OCI-LY7 (cell line): Measurements from ENCODE around the gene WDR73. TPM values are rescaled to one million over a fixed set of nuclear protein-coding genes. Genes with fewer than 3 reads are reported as not detected.

Experiments used
- BruUV-seq: library from RNA; stranded (reverse); fragments of 400-500 nt; replicated peaks from 2 replicates; lab custom pipeline; 2021; lab: Mats Ljungman, UMichigan
- CTCF ChIA-PET: fragments of 300-600 bp; sonication (Branson Sonifier 250); formaldehyde crosslinking; loops from one replicate; lab custom pipeline; 2022; ENCODE audit warnings: antibody characterized with exemption; ENCODE audit not compliant: unreplicated experiment; lab: Charles Lee
- POLR2A ChIA-PET: fragments of 300-600 bp; sonication (Branson Sonifier 250); formaldehyde crosslinking; loops from one replicate; lab custom pipeline; 2022; ENCODE audit warnings: antibody characterized with exemption; lab: Charles Lee
- DNase-seq: peaks from one replicate; pipeline ENCODE4 v3.0.0-alpha.2; 2015; ENCODE audit warnings: low spot score
- H2AFZ ChIP-seq: fragments of 200-600 bp; sonication (generic), shearing (Covaris generic); 2 replicates; pipeline ENCODE4 v1.6.1; 2014; ENCODE audit warnings: mild to moderate bottlenecking, antibody characterized with exemption, low read length, moderate library complexity
- H3K27ac ChIP-seq: fragments of 200-600 bp; sonication (generic); 2 replicates; pipeline ENCODE4 v1.5.1; 2014; ENCODE audit warnings: mixed run types, low read depth, mild to moderate bottlenecking, moderate library complexity, low read length, inconsistent platforms; ENCODE audit not compliant: poor library complexity, severe bottlenecking
- H3K36me3 ChIP-seq: fragments of 200-600 bp; sonication (generic); 2 replicates; pipeline ENCODE4 v1.6.1; 2014; ENCODE audit warnings: mild to moderate bottlenecking, antibody characterized with exemption, low read length, moderate library complexity, mixed read lengths; ENCODE audit not compliant: insufficient read depth
- H3K4me1 ChIP-seq: fragments of 200-600 bp; sonication (generic); 2 replicates; pipeline ENCODE4 v1.5.1; 2014; ENCODE audit warnings: mild to moderate bottlenecking, low read length; ENCODE audit not compliant: insufficient read depth, poor library complexity, severe bottlenecking
- H3K4me2 ChIP-seq: fragments of 200-600 bp; sonication (generic); 2 replicates; pipeline ENCODE4 v1.6.1; 2014; ENCODE audit warnings: mild to moderate bottlenecking, low read length
- H3K4me3 ChIP-seq: fragments of 200-600 bp; sonication (generic); 2 replicates; pipeline ENCODE4 v1.5.1; 2014; ENCODE audit warnings: mild to moderate bottlenecking, low read depth, low read length; ENCODE audit not compliant: poor library complexity, severe bottlenecking
- H3K79me2 ChIP-seq: fragments of 200-600 bp; sonication (generic); 2 replicates; pipeline ENCODE4 v1.6.1; 2016; ENCODE audit warnings: low read depth, mild to moderate bottlenecking, low read length, moderate library complexity, mixed read lengths; ENCODE audit not compliant: insufficient read depth
- H3K9me2 ChIP-seq: fragments of 200-600 bp; sonication (generic); 2 replicates; pipeline ENCODE4 v1.6.1; 2016; ENCODE audit warnings: mild to moderate bottlenecking, low read length, mixed read lengths; ENCODE audit not compliant: insufficient read depth
- H3K9me3 ChIP-seq: fragments of 200-600 bp; sonication (generic); 2 replicates; pipeline ENCODE4 v1.6.1; 2014; ENCODE audit warnings: mild to moderate bottlenecking, mixed run types, low read length, mixed read lengths
- H4K20me1 ChIP-seq: fragments of 200-600 bp; sonication (generic); 2 replicates; pipeline ENCODE4 v1.6.1; 2014; ENCODE audit warnings: mild to moderate bottlenecking, antibody characterized with exemption, low read length, moderate library complexity, mixed read lengths; ENCODE audit not compliant: insufficient read depth
- CTCF ChIP-seq: fragments of 200-600 bp; sonication (generic); conservative IDR thresholded peaks from 2 replicates; pipeline ENCODE4 v1.5.1; 2014; ENCODE audit warnings: mild to moderate bottlenecking, antibody characterized with exemption, low read length, moderate library complexity, mixed read lengths
- EZH2phosphoT487 ChIP-seq: fragments of 200-600 bp; sonication (generic); IDR thresholded peaks from 2 replicates; pipeline ENCODE4 v1.6.1; 2018; ENCODE audit warnings: low read depth, borderline replicate concordance, mild to moderate bottlenecking, mixed run types, antibody characterized with exemption, low read length, moderate library complexity, mixed read lengths
- intact Hi-C: fragments of 100-400 bp; cut with micrococcal nuclease; formaldehyde crosslinking; loops from one replicate; pipeline ENCODE4 v1.10.0; 2022; ENCODE audit not compliant: unreplicated experiment
- total RNA-seq, 2 experiments: library from RNA; depleted of rRNA in 1 of 2; stranded (reverse); fragments of >200 nt in 1 of 2; shearing (Covaris generic) in 1 of 2; gene quantifications; 2 replicates each; pipeline ENCODE4 v1.2.3, GENCODE V29; 2014 to 2022

Gene WDR73
- total RNA-seq, 2 experiments from 2014 or later: 28.7 to 38.1 TPM

GRCh38 chr15:84702961-84703482 lies 48.9 kb upstream of the WDR73 start:
- H3K79me2 ChIP-seq: peaks cover 84% of the 10 kb centered on the region
- peaks cover 36% of the 10 kb centered on the region; the same call in 1 of the 2 replicates for H3K36me3 ChIP-seq
- peaks cover 14% of the 10 kb centered on the region for H4K20me1 ChIP-seq
- H3K27ac ChIP-seq: no peak overlapping the region
- no peak for TF ChIP-seq CTCF
- no peak for TF ChIP-seq EZH2phosphoT487
- no TSS peak for BruUV-seq
- H3K4me2 ChIP-seq: no peak overlapping the region
- ChIA-PET POLR2A (interaction anchor here (0.5 to 1.3 kb wide), 3 partner anchors 9 to 84 kb away, joined by 3 to 7 read pairs (median 3); partner anchors contain the start of gene SEC11A), CTCF (no interaction called here)
- H2AFZ ChIP-seq: no peak overlapping the region
- intact Hi-C loops: no loop called here
- no peak overlapping the region for H3K4me3 ChIP-seq
- peaks cover 7% of the 10 kb centered on the region for H3K4me1 ChIP-seq
- DNase-seq: no peak
- no peaks in the 10 kb centered on the region for H3K9me3 ChIP-seq
- H3K9me2 ChIP-seq: no peaks in the 10 kb centered on the region

GRCh38 chr15:84699538-84700191 lies 45.6 kb upstream of the WDR73 start:
- ChIA-PET POLR2A (interaction anchor here (0.6 to 1.0 kb wide), 3 partner anchors 40 to 147 kb away, joined by 3 to 4 read pairs (median 4); no protein-coding TSS in a partner anchor), CTCF (no interaction called here)
- BruUV-seq: no TSS peak
- Histone ChIP-seq H3K36me3 (peaks cover 26% of the 10 kb centered on the region; the same call in 1 of the 2 replicates), H3K4me2 (no peak overlapping the region), H3K27ac (no peak overlapping the region), H4K20me1 (peaks cover 24% of the 10 kb centered on the region), H3K4me3 (no peak overlapping the region), H2AFZ (no peak overlapping the region), H3K9me3 (no peaks in the 10 kb centered on the region), H3K4me1 (peaks cover 12% of the 10 kb centered on the region), H3K9me2 (no peaks in the 10 kb centered on the region), H3K79me2 (peaks cover 91% of the 10 kb centered on the region)
- TF ChIP-seq EZH2phosphoT487: no peak
- no peak for TF ChIP-seq CTCF
- DNase-seq: no peak
- intact Hi-C loops: no loop called here
